GM20000 (cell line): Measurements from ENCODE around the gene FHIT.

Source experiments
- DNase-seq: peaks from one replicate; pipeline ENCODE4 v3.0.0; 2012; ENCODE audit warnings: low spot score
- CTCF ChIP-seq: IDR thresholded peaks from 2 replicates; pipeline ENCODE4 v1.5.1; 2012; ENCODE audit warnings: mild to moderate bottlenecking, control low read depth; ENCODE audit errors: extremely low read depth, missing control alignments

The FHIT gene

DNA sequence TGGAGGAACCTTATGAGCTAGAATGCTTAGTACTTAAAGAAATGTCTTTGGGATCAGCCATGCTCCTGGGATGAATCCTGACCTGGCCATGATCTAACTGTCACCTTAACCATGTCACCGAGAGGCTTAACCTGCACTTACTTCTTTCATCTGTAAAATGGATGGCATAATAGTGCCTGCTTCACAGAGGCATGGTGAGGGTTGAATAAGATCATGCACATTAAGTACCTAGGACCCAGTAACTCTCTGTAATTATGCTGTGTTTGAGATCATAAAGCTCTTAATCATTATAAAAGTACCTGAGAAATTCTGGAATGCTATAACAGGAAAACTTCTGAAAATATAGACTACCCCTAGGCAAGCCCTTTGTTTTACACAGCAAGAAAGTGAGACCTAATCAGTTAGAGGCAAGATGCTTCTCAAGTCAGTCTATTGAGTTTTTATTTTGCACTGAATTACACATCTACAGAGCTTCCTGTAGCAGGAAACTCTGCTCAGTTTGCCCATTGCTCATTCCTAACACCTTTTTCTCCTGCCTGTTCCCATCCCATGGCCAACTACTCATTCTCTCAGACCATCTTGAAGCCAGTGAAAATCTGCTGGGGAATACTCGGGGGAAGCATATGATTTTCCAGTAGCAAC is 1185.9 kb downstream of the FHIT start:
- no peak for TF ChIP-seq CTCF
- no peak for DNase-seq

GRCh38 chr3:60064210-60065178 is 1186.8 kb downstream of the FHIT start:
- no peak for TF ChIP-seq CTCF
- DNase-seq, result no peak

DNA sequence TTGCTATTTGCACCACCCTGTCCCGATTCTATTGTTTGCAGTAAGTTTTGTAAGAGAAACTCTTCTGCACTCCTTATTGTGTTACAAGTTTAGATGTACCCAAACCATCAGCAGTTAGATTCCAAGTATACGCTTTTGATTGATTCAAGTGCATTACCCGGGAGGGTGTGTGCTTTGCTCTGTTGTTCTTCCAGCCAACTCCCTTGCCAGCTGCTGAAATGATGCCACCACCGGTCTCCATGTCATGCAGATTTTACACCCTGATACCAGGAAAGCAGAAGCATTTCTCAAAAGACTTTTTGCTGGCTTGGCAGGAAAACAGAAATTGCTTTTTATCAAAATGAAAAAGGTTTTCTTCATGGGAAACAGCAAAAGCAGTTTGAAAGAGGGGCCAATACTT is 1194.8 kb downstream of the FHIT start:
- DNase-seq, result no peak

DNA sequence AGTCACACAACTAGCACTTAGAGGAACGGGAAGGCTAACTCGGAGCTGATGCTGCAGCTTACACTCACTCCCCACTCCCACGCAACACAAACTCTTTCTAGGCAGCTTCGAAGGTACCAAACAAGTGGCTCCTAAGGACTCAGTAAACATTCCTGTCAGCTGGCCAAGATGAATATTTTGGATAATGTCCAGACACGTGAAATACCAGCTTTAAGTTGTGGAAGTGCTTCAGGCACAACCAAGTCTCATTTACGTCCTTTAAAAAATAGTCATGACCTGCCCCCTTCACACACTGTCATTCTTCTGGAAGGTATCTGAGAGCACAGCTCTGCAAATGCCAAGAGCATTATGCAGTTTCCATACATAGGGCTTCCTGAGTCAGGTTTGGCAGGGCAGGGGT is 1195.5 kb downstream of the FHIT start:
- no peak for DNase-seq

More for the DNA sequence above, 1194.8 kb downstream of the FHIT start:
- no peak for TF ChIP-seq CTCF

DNA sequence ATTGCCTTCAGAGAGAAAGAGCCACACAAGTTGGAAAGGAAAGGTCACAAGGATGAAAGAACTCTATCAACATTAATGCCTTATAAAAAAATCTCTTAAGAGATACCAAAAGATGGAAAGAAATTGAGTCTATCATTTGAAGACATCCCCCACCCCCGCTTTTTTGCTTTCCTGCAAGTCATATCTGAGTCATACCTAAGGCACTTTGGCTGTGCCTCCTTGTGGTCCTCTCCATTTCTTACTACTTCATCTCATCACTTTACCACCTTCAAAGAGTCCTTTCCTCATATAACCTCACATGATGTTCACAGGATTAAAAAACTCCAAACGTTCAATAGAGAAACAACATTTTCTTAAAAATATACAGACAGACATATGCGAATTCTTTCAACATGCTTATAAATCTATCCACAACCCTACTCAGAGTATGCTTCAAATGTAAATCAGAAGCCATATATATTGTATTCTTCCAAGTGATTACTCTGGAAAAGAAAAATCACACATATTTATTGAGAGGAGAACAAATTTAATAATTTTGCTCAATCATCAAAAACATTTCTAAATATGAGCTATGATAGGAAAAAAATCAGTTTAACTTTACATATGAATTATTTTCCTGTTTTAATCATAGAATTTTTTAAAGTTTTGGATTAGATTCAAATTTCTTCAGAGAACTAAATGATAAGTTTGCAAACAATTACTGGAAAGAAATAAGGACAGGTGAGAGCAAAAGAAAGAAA is 1197.6 kb downstream of the FHIT start:
- TF ChIP-seq CTCF, result no peak
- no peak for DNase-seq

More for the DNA sequence above, 1195.5 kb downstream of the FHIT start:
- TF ChIP-seq CTCF, result no peak

GRCh38 chr3:60048447-60048848 is 1202.8 kb downstream of the FHIT start:
- TF ChIP-seq CTCF, result no peak
- DNase-seq, result no peak
